ENCODE measurements around the gene SNX32. TPM values are rescaled to one million over a fixed set of nuclear protein-coding genes. Genes with fewer than 3 reads are reported as not detected.

Gene SNX32
- total and polyA plus RNA-seq, 2 of the 13 experiments (the other 11 are each of a cell fraction or from before 2014, with no cell fraction given): 0.09 to 0.34 TPM

DNA sequence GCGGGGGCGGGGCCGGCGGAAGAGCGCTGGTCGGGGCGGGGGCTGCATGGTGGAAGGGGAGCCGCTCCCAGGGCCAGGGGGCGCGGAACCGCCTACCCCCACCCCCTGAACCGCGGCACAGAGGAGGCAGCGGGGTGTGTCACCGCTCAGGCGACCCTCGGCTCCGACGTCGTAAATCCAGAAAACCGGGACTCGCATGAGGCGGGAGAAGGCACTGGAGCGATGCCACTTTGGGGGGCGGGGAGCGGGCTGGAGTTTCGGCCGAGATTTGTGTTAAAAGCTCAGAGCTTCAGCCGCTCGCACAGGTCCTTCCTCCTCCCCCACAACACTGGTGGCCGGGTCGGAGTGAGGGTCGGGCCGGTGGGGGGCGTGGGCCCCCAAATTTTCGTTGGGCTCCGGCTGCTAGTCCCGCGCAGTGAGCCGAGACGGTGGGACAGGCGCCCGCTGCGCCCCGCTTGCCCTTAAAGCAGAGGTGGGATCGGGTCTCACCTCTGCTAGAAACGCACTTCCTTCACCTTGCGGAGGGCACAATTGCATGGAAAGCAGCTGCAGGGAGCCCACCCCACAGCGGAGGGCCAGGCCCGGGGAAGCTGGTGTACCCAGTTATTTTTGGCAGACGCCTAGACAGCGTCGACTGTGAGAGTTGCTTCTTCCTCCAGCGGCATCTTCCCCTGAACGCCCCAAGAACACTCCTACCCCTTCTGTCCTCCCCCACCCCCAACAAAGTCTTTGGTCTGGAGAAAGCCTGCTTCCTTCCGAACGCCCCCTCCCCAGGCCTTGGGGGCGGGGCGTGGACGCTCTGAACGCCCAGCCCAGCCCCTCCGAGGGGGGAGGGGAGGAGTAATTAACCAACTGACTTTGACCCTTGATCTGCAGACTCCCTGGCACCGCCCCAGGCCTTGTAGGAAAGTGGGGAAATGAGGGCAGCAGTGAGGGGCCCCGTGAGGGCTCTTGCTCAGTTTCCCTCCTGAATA is 45.8 kb upstream of the SNX32 start (continued):
- TF ChIP-seq ZFX (CRISPR knock-in tag; IDR thresholded peaks at IDR 0.05; ENCODE audit: low read depth) (0 out of 2 replicates have a peak, but pooled peaks have one; percentile 17), KDM6A (CRISPR knock-in tag; IDR thresholded peaks at IDR 0.05; ENCODE audit: low read depth) (no peak), HNF4A (CRISPR knock-in tag; IDR thresholded peaks at IDR 0.05) (peak; percentile 65), ZNF777 (CRISPR knock-in tag; IDR thresholded peaks at IDR 0.05) (peak; percentile 5; the same call in 1 of the 2 replicates), ZNF569 (CRISPR knock-in tag; IDR thresholded peaks at IDR 0.05; ENCODE audit: borderline replicate concordance) (no peak)
- TF ChIP-seq, protein P1, sequence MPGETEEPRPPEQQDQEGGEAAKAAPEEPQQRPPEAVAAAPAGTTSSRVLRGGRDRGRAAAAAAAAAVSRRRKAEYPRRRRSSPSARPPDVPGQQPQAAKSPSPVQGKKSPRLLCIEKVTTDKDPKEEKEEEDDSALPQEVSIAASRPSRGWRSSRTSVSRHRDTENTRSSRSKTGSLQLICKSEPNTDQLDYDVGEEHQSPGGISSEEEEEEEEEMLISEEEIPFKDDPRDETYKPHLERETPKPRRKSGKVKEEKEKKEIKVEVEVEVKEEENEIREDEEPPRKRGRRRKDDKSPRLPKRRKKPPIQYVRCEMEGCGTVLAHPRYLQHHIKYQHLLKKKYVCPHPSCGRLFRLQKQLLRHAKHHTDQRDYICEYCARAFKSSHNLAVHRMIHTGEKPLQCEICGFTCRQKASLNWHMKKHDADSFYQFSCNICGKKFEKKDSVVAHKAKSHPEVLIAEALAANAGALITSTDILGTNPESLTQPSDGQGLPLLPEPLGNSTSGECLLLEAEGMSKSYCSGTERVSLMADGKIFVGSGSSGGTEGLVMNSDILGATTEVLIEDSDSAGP (CRISPR knock-in tag; IDR thresholded peaks at IDR 0.05; ENCODE audit: borderline replicate concordance): peak; percentile 38; the same call in 1 of the 2 replicates
- TF ChIP-seq, protein P2, sequence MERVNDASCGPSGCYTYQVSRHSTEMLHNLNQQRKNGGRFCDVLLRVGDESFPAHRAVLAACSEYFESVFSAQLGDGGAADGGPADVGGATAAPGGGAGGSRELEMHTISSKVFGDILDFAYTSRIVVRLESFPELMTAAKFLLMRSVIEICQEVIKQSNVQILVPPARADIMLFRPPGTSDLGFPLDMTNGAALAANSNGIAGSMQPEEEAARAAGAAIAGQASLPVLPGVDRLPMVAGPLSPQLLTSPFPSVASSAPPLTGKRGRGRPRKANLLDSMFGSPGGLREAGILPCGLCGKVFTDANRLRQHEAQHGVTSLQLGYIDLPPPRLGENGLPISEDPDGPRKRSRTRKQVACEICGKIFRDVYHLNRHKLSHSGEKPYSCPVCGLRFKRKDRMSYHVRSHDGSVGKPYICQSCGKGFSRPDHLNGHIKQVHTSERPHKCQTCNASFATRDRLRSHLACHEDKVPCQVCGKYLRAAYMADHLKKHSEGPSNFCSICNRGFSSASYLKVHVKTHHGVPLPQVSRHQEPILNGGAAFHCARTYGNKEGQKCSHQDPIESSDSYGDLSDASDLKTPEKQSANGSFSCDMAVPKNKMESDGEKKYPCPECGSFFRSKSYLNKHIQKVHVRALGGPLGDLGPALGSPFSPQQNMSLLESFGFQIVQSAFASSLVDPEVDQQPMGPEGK (CRISPR knock-in tag; IDR thresholded peaks at IDR 0.05): peak; percentile 31; the same call in 1 of the 2 replicates
